Measurements from ENCODE around the gene TSPAN7.

TSPAN7 gene

GRCh38 chrX:38678821-38679220 is 117.5 kb downstream of the TSPAN7 start:
- TF ChIP-seq CTCF (conservative IDR thresholded peaks at IDR 0.05): no peak

GRCh38 chrX:38679695-38680094 is 118.4 kb downstream of the TSPAN7 start:
- H3K27ac ChIP-seq: no peak overlapping the region
- no peak for TF ChIP-seq CTCF (conservative IDR thresholded peaks at IDR 0.05)

More at GRCh38 chrX:38678821-38679220, 117.5 kb downstream of the TSPAN7 start:
- peak overlapping the region; percentile 54; the same call in 1 of the 2 replicates for H3K27ac ChIP-seq

- TF ChIP-seq CTCF (conservative IDR thresholded peaks at IDR 0.05): no peak
- no peak overlapping the region for H3K27ac ChIP-seq
These were observed 120.8 kb downstream of the TSPAN7 start for GRCh38 chrX:38682095-38682494.

GRCh38 chrX:38692961-38693360 is 131.6 kb downstream of the TSPAN7 start:
- no peak overlapping the region for H3K27ac ChIP-seq
- no peak for TF ChIP-seq CTCF (conservative IDR thresholded peaks at IDR 0.05)

GRCh38 chrX:38694394-38694793 is 133.1 kb downstream of the TSPAN7 start:
- H3K27ac ChIP-seq: no peak overlapping the region
- TF ChIP-seq CTCF (conservative IDR thresholded peaks at IDR 0.05): no peak

GRCh38 chrX:38697461-38697860 is 136.1 kb downstream of the TSPAN7 start:
- no peak overlapping the region for H3K27ac ChIP-seq
- no peak for TF ChIP-seq CTCF (conservative IDR thresholded peaks at IDR 0.05)

GRCh38 chrX:38699121-38699520 is 137.8 kb downstream of the TSPAN7 start:
- TF ChIP-seq CTCF (conservative IDR thresholded peaks at IDR 0.05): no peak

GRCh38 chrX:38699696-38700095 is 138.4 kb downstream of the TSPAN7 start:
- no peak for TF ChIP-seq CTCF (conservative IDR thresholded peaks at IDR 0.05)

More at GRCh38 chrX:38699121-38699520, 137.8 kb downstream of the TSPAN7 start:
- H3K27ac ChIP-seq: no peak overlapping the region

More at GRCh38 chrX:38699696-38700095, 138.4 kb downstream of the TSPAN7 start:
- H3K27ac ChIP-seq: no peak overlapping the region
